ENCODE measurements around the gene GRK5.

DNA sequence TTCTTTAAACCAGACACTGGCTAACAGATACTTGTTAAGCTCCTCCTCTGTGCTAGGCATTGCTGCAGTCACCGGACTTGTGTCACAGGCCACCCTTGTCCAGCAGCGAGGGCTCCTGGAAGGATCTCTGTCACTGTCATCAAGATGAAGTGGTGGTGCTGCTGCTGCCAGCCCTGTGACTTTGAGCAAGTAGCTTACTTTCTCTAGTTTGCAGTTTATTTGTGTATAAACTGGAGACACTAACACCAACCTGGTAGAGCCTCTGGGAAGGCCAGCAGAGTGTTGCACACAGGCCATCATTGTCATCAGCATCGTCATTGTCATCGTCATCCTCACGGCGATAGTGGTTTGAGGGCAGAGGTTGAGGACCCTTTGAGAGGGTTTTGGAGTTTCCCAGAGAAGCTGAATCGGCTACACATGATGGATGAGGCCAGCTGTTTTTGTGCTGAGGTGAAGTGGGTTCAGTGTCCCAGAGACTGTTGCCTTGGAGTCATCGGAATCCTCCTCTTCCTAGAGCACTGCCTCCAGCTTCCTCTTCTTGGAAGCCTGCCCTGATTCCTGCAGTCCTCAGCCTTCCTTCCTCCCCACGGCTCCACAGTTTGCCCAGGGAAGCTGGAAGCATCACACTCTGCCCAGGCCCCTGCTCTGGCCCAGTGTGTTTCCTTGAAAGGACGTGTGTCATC lies 128.4 kb downstream of the GRK5 start:
- no peak for TF ChIP-seq POLR2AphosphoS5 (IDR thresholded peaks at IDR 0.05)
- TF ChIP-seq, protein P1, sequence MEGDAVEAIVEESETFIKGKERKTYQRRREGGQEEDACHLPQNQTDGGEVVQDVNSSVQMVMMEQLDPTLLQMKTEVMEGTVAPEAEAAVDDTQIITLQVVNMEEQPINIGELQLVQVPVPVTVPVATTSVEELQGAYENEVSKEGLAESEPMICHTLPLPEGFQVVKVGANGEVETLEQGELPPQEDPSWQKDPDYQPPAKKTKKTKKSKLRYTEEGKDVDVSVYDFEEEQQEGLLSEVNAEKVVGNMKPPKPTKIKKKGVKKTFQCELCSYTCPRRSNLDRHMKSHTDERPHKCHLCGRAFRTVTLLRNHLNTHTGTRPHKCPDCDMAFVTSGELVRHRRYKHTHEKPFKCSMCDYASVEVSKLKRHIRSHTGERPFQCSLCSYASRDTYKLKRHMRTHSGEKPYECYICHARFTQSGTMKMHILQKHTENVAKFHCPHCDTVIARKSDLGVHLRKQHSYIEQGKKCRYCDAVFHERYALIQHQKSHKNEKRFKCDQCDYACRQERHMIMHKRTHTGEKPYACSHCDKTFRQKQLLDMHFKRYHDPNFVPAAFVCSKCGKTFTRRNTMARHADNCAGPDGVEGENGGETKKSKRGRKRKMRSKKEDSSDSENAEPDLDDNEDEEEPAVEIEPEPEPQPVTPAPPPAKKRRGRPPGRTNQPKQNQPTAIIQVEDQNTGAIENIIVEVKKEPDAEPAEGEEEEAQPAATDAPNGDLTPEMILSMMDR (IDR thresholded peaks at IDR 0.05), result no peak
